Measurements from ENCODE around the gene EFCAB10. TPM values are rescaled to one million over a fixed set of nuclear protein-coding genes. Genes with fewer than 3 reads are reported as not detected.
A peak's percentile ranks its signal among the peaks of the same experiment; 100 is the strongest.
"Not testable (repeated sequence)": the region's sequence is repeated elsewhere in the genome, so short reads cannot be mapped to it uniquely, and the experiment has no call there.

Gene EFCAB10
- total RNA-seq, 2 experiments from 2014 or later: not detected

DNA sequence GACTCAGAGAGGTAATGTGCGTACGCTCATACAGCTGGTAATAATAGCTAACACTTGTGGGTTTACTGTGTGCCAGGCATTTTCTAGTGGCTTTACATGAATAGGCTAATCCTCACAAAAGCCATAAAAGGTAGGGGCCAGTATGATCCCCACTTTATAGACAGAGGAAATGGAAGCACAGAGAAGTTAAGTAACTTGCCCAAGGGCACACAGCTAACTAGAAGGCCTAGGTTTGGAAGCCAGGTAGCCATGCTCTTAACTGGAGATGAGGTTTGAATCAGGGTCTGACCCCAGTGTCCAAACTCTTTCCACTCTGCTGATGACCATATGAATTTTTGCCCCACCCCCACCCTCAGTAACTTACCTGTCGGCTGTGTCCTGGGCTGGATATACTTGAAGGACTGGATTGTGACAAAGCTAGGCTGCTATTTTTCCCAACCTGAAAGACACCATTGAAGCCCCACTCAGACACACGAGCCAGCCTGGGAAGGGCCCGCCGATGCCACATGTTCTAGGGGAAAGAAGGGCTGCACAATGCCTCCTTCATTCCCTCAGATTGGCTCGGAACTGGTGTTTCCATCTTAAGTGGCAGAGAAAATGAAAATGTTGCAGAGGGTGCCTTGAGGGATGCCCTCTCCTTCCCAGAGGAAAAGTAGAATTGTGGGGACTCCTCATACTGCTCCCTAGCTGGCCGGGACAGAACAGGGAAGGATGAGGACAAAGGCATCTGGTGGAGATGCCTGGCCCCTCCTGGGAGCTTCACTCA, 29.1 kb upstream of the EFCAB10 start:
- Mint-ChIP-seq H3K36me3 (peaks cover 2% of the 10 kb centered on the region), H3K4me3 (no peak overlapping the region), H3K27ac (no peak overlapping the region), H3K9me3 (no peaks in the 10 kb centered on the region), H3K27me3 (no peaks in the 10 kb centered on the region), H3K4me1 (no peaks in the 10 kb centered on the region)
- DNase-seq: no peak

DNA sequence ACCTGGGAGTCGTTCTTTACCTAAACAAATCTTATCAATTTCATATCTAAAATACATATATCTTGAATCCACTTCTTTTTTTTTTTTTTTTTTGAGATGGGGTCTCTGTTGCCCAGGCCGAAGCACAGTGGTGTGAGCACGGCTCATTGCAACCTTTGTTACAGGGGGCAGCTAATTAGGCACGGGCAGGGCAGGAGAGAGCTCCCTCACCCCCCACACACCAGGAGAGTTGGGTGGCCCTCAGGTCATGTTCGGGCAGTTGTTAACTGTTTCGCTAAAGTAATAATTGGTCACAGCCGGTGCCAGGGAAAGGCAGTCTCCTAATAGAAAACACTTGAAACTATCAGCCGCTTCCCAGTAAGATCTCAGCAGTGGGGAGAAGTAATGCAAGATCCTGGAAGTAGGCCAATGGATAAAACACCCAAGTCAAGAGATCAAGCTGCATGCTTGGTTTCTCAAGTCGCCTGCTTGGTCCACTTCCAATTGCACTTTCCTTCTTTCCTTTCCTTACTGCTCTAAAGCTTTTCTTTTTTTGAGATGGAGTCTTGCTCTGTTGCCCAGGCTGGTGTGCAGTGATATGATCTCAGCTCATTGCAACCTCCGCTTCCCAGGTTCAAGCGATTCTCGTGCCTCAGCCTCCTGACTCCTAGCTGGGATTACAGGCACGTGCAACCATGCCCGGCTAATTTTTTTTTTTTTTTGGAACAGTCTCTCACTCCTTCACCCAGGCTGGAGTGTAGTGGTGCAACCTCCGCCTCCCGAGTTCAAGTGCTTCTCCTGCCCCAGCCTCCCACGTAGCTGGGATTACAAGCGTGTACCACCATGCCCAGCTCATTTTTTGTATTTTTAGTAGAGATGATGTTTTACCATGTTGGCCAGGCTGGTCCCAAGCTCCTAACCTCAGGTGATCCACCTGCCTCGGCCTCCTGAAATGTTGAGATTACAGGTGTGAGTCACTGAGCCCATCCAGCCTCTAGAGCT, 21.3 kb upstream of the EFCAB10 start:
- H3K27ac Mint-ChIP-seq: no peak overlapping the region
- H3K4me1 Mint-ChIP-seq: no peaks in the 10 kb centered on the region
- DNase-seq: no peak
- peaks cover 3% of the 10 kb centered on the region for H3K27me3 Mint-ChIP-seq
- no peaks in the 10 kb centered on the region for H3K36me3 Mint-ChIP-seq
- H3K4me3 Mint-ChIP-seq: no peak overlapping the region
- no peaks in the 10 kb centered on the region for H3K9me3 Mint-ChIP-seq

DNA sequence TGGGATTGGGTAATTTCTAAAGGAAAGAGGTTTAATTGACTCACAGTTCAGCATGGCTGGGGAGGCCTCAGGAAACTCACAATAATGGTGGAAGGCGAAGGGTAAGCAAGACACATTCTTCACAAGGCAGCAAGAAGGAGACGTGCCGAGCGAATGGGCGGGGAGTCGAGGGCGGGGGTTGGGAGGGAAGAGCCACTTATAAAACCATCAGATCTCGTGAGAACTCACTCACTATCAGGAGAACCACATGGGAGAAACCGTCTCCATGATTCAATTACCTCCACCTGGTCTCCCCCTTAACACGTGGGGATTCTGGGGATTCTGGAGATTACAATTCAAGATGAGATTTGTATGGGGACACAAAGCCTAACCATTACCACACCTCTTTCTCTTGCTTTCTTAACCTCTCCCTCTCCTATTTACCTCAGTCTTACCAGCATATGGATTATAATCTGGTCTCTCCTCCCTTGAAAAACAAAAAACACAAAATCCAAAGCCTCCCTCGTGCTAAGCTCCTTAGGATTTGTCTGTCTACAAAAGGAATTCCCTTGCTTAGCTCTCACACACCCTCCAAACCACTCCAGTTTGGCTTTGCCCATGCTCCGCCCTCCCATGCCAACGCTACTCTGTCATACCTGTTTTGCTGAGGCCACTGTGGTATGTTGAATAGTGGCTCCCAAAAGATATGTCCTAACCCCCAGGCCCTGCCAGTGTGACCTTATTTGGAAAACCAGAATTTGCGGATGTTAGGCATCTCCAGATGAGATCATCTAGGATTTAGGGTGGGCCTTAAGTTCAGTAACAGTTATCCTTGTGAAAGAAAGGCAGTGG, 19.6 kb upstream of the EFCAB10 start:
- Mint-ChIP-seq H3K27ac (no peak overlapping the region), H3K27me3 (peaks cover 10% of the 10 kb centered on the region), H3K4me3 (no peak overlapping the region), H3K9me3 (no peaks in the 10 kb centered on the region), H3K36me3 (no peaks in the 10 kb centered on the region), H3K4me1 (no peaks in the 10 kb centered on the region)
- no peak for DNase-seq

DNA sequence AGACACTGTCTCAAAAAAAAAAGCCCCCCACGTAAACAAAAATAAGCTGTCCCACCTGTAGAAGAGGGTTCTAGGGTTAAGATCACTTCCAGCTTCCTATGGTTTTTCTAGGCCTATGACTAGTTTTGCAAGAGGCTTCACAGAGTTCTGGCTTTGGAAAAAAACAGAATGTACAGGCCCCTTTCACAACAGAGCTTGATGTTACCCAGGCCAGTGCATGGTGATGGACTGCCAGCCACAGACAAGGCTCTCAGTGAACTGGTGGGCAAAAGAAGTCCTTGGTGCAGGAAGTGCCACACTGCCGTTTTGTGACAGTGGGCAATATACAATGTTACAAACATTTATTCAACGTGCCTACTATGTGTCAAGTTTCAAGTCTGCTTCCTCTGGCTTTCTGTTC, 18.3 kb upstream of the EFCAB10 start:
- H3K9me3 Mint-ChIP-seq: no peaks in the 10 kb centered on the region
- H3K4me1 Mint-ChIP-seq: no peaks in the 10 kb centered on the region
- H3K4me3 Mint-ChIP-seq: no peak overlapping the region
- H3K27me3 Mint-ChIP-seq: peaks cover 10% of the 10 kb centered on the region
- DNase-seq: no peak
- no peak overlapping the region for H3K27ac Mint-ChIP-seq
- H3K36me3 Mint-ChIP-seq: no peaks in the 10 kb centered on the region

DNA sequence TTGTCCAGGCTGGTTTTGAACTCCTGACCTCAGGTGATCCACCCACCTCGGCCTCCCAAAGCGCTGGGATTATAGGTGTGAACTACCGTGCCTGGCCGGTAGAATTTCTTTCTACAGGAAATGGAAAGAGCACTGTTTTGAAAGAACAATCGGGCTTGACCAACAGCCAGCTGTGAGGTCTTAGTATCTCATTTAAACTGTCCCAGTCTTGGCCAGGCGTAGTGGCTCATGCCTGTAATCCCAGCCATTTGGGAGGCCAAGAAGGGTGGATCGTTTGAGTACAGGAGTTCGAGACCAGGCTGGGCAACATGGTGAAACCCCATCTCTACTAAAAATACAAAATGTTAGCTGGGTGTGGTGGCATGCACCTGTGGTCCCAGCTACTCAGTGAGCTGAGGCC, 17.8 kb upstream of the EFCAB10 start:
- DNase-seq, H3K27ac Mint-ChIP-seq, H3K4me3 Mint-ChIP-seq, H3K36me3 Mint-ChIP-seq, H3K4me1 Mint-ChIP-seq, H3K9me3 Mint-ChIP-seq: not testable (repeated sequence)
- H3K27me3 Mint-ChIP-seq: peaks cover 10% of the 10 kb centered on the region

DNA sequence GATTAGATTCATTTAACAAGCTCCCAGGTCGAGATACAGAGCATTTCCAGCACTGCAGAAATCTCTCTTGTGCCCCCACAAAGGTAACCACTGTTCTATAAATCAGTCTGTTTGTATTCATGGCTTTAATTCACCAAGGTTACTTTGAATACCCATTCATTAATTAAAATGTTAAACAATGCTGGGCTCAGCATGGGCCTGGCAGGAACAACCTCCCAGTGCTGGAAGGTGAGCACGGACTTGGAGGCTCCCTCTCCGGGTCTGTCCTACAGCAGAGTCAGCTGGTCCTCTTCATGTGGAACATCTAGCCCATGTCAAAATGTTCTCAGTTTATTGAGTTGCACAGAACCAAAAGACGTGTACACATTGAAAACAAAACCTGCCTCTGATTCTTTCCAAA, 15.6 kb upstream of the EFCAB10 start:
- H3K9me3 Mint-ChIP-seq: no peaks in the 10 kb centered on the region
- no peaks in the 10 kb centered on the region for H3K4me1 Mint-ChIP-seq
- no peak overlapping the region for H3K27ac Mint-ChIP-seq
- no peak for DNase-seq
- no peak overlapping the region for H3K4me3 Mint-ChIP-seq
- no peaks in the 10 kb centered on the region for H3K36me3 Mint-ChIP-seq
- H3K27me3 Mint-ChIP-seq: peaks cover 10% of the 10 kb centered on the region

DNA sequence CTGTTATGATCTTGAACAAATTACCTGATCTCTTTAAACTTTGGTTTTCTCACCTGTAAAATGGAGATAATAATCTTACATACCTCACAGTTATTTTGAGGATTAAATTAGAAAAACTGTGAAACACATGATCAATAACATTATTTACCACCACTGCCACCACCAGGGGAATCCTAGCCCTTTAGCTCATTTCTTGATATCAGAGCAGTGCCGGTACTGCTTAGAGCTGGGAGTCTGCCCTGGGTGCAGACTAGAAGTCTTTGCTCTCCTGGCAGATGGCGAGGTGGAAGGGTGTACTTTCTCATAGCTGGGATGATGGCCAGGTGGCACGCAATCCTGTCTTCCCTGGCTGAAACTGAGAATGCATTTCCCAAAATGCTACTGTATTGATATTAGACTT, 12.7 kb upstream of the EFCAB10 start:
- peaks cover 5% of the 10 kb centered on the region for H3K4me1 Mint-ChIP-seq
- no peaks in the 10 kb centered on the region for H3K36me3 Mint-ChIP-seq
- no peak for DNase-seq
- H3K27me3 Mint-ChIP-seq: peaks cover 7% of the 10 kb centered on the region
- H3K4me3 Mint-ChIP-seq: no peak overlapping the region
- no peak overlapping the region for H3K27ac Mint-ChIP-seq
- H3K9me3 Mint-ChIP-seq: no peaks in the 10 kb centered on the region

DNA sequence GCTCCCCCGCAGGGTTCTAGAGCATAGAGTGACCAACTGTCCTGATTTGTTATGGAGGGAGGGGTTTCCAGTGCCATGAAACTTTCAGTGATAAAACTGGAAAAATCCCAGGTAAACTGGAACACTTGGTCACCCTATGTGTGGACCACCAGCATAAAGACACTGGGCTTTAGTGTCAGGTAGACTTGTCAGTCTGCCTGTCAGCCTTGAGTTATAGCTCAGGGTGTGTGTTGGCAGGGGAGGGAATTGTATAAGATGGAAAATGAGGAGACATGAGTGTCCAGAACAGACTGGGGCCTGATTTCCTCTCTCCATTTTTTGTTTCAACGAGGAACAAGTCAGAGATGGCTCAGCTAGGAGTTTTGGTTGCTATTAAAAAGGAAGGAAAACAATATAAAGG, 10.2 kb upstream of the EFCAB10 start:
- Mint-ChIP-seq H3K27me3 (peaks cover 1% of the 10 kb centered on the region), H3K36me3 (no peaks in the 10 kb centered on the region), H3K4me3 (no peak overlapping the region), H3K9me3 (no peaks in the 10 kb centered on the region), H3K27ac (no peak overlapping the region), H3K4me1 (peaks cover 9% of the 10 kb centered on the region)
- DNase-seq: no peak

DNA sequence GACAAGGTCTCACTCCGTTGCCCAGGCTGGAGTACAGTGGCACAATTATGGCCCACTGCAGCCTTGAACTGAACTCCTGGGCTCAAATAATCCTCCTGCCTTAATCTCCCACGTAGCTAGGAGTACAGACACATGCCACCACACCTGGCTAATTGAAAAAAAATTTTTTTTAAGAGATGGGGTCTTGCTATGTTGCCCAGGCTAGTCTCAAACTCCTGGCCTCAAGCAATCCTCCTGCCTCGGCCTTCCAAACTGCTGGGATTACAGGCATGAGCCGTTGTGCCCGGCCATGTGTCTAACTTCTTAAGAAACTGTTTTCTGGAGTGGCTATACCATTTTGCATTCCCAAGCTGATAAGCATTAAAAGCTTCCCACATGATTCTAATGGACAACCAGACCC, 9.5 kb upstream of the EFCAB10 start:
- no peaks in the 10 kb centered on the region for H3K36me3 Mint-ChIP-seq
- no peaks in the 10 kb centered on the region for H3K27me3 Mint-ChIP-seq
- DNase-seq: no peak
- H3K4me1 Mint-ChIP-seq: peaks cover 9% of the 10 kb centered on the region
- H3K9me3 Mint-ChIP-seq: no peaks in the 10 kb centered on the region
- H3K27ac Mint-ChIP-seq: no peak overlapping the region
- H3K4me3 Mint-ChIP-seq: no peak overlapping the region

DNA sequence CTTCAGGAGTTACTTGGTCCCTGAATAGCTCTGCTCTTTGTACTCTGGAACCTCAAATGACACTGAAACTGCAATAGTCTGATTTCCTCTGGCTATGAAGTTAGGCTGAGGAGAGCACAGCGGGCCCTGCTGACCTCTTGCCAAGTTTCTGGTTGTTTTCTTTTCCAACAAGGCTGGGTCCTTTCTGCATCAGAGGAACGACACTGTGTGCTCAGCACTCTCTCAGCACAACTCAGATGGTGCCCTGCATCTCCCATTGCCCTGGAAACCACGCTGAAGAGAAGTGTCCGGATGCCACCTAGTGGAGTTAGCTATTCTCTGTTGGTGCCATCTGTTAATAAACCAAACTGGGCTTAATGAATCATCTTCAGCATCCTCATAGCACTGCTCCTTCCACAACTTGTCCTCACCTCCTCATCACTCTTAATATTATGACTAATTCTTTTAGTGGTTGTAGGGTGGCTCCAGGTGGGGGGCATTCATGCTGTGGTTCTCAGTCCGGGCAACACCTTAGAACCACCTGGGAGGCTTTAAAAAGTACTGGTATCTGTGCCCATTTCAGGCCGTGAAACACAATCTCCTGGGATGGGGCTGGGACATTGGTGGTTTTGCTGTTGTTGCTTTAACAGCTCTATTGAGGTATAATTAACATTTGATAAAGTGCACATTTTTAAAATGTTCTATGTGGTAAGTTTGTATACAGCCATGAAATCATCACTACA, 8.2 kb upstream of the EFCAB10 start:
- DNase-seq: peak; percentile 48
- no peaks in the 10 kb centered on the region for H3K36me3 Mint-ChIP-seq
- no peaks in the 10 kb centered on the region for H3K27me3 Mint-ChIP-seq
- peaks cover 9% of the 10 kb centered on the region for H3K4me1 Mint-ChIP-seq
- H3K27ac Mint-ChIP-seq: no peak overlapping the region
- no peaks in the 10 kb centered on the region for H3K9me3 Mint-ChIP-seq
- no peak overlapping the region for H3K4me3 Mint-ChIP-seq

DNA sequence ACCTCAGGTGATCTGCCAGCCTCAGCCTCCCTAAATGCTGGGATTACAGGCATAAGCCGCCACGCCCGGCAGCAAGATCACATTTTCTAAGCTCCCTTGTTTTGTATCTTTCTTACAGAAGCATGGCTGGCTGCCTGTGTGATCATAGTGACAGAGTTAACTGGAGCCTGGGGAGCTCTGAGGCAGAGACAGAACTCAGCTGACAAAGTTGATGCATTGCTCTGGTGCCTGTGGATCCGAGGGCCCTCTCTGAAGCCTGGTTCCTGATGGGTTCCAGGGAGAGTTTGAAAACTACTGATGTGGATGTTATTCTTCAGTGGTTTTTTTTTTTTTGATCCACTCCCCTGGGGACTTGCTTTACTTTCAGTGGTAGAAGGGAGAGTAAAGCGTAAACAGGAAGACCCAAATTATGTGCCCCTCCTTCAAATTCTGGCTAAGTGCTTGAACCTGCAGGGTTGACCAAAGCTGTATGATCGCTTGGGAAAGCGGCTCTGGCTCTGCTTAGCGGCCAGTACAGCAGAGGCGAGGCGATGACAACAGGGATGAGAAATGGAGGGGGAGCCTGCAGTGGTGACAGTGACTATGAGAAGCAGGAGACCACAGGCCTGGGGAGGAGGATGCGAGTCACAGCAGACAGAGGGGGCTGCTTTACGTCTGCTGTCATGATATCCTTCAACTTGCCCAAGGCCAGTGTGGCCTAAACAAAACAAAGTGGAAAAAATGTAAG, 6.8 kb upstream of the EFCAB10 start:
- Mint-ChIP-seq H3K27me3 (no peaks in the 10 kb centered on the region), H3K36me3 (no peaks in the 10 kb centered on the region), H3K4me3 (no peak overlapping the region), H3K9me3 (peaks cover 3% of the 10 kb centered on the region), H3K27ac (no peak overlapping the region), H3K4me1 (peaks cover 9% of the 10 kb centered on the region)
- no peak for DNase-seq

DNA sequence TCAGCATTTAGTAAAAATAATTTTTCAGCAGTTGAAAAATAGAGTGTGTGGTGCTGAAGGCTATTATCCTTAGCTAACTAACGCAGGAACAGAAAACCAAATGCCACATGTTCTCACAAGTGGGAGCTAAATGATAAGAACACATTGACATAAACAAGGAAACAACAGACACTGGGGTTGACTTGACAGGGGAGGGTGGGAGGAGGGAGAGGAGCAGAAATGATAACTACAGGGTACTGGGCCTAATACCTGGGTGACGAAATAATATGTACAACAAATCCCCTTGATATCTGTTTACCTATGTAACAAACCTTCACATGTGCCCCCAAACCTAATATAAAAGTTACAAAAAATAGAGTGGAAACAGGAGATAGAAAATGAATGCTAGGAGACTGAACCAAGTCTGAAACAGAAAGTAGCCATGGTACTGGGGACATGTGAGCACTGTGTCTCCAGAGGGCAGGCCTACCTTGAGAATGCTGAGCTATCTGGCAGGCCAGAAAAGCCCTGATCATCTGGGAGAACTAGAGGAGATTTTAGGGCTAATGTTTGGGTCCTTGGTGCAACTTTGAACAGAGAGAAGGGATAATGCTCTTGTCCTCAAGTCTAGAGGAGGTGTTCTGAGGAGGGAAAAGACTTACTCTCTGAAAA, 4.7 kb upstream of the EFCAB10 start:
- peaks cover 3% of the 10 kb centered on the region for H3K9me3 Mint-ChIP-seq
- H3K4me1 Mint-ChIP-seq: peaks cover 16% of the 10 kb centered on the region
- no peaks in the 10 kb centered on the region for H3K36me3 Mint-ChIP-seq
- no peak overlapping the region for H3K27ac Mint-ChIP-seq
- DNase-seq: no peak
- H3K4me3 Mint-ChIP-seq: no peak overlapping the region
- H3K27me3 Mint-ChIP-seq: peaks cover 15% of the 10 kb centered on the region

DNA sequence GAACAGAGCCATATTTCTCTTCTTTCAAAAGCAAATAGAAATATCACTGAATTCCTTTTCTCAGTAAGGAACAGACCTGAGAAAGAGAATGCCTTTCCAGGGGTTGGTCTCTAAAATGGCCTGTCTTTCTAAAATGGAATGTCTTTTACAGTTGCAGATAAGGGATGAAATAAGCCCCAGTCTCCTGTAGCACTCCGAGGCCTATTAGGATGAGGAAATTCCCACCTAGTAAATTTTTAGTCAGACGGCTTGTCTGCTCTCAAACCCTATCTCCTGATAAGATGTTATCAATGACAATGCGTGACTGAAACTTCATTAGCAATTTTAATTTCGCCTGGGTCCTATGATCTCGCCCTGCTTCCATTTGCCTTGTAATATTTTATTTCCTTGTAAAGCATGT, 2.9 kb upstream of the EFCAB10 start:
- Mint-ChIP-seq H3K4me3 (no peak overlapping the region), H3K27me3 (peaks cover 21% of the 10 kb centered on the region), H3K36me3 (no peaks in the 10 kb centered on the region), H3K9me3 (peaks cover 3% of the 10 kb centered on the region), H3K4me1 (peaks cover 11% of the 10 kb centered on the region), H3K27ac (no peak overlapping the region)
- DNase-seq: no peak

Data from activated naive CD8-positive, alpha-beta T cell treated with anti-CD3 and anti-CD28 coated beads for 36 hours (primary cell).